HK-2 (cell line): ENCODE measurements around the gene SSU72.
A peak's percentile ranks its signal among the peaks of the same experiment; 100 is the strongest.

Experiments used
- DNase-seq: peaks from one replicate; pipeline ENCODE4 v3.0.0-alpha.2; 2018; ENCODE audit not compliant: unreplicated experiment

The SSU72 gene

GRCh38 chr1:1610796-1611195 lies 36.1 kb upstream of the SSU72 start:
- DNase-seq, result no peak

- DNase-seq, result no peak
Observed at GRCh38 chr1:1609822-1610485, 35.3 kb upstream of the SSU72 start.

GRCh38 chr1:1606232-1606631 lies 31.6 kb upstream of the SSU72 start:
- no peak for DNase-seq

- no peak for DNase-seq
Observed at GRCh38 chr1:1605724-1606123, 31.1 kb upstream of the SSU72 start.

- no peak for DNase-seq
Observed at GRCh38 chr1:1605034-1605591, 30.4 kb upstream of the SSU72 start.

GRCh38 chr1:1604374-1605033 lies 29.8 kb upstream of the SSU72 start:
- DNase-seq, result no peak

- DNase-seq, result no peak
Observed at GRCh38 chr1:1603671-1604373, 29.2 kb upstream of the SSU72 start.

GRCh38 chr1:1602968-1603506 lies 28.4 kb upstream of the SSU72 start:
- no peak for DNase-seq

- no peak for DNase-seq
Observed at GRCh38 chr1:1602304-1602967, 27.8 kb upstream of the SSU72 start.

- DNase-seq, result no peak
Observed at GRCh38 chr1:1601564-1602303, 27.1 kb upstream of the SSU72 start.

- DNase-seq, result no peak
Observed at GRCh38 chr1:1600861-1601563, 26.3 kb upstream of the SSU72 start.

GRCh38 chr1:1599935-1600860 lies 25.5 kb upstream of the SSU72 start, which contains the start of gene FNDC10:
TSS of gene FNDC10 (minus strand) at chr1:1600135. CDS start at chr1:1600015, 120 bp downstream.
- DNase-seq, result no peak

GRCh38 chr1:1599030-1599934 lies 24.6 kb upstream of the SSU72 start:
- DNase-seq, result no peak

- DNase-seq, result no peak
Observed at GRCh38 chr1:1598720-1599029, 24.0 kb upstream of the SSU72 start.

- no peak for DNase-seq
Observed at GRCh38 chr1:1598051-1598719, 23.5 kb upstream of the SSU72 start.

- DNase-seq, result peak; percentile 32
Observed at GRCh38 chr1:1597275-1597930, 22.7 kb upstream of the SSU72 start.

GRCh38 chr1:1596493-1597274 lies 22.0 kb upstream of the SSU72 start:
- DNase-seq, result no peak
